Smooth muscle cell of the brain vasculature (primary cell): ENCODE data around the gene PPM1J.
A peak's percentile ranks its signal among the peaks of the same experiment; 100 is the strongest.

Experiments
- DNase-seq: peaks from one replicate; pipeline ENCODE4 v3.0.0-alpha.2; 2012; ENCODE audit warnings: low read depth, low spot score

PPM1J gene

GRCh38 chr1:112704391-112704933 lies 10.7 kb downstream of the PPM1J start:
- no peak for DNase-seq

- DNase-seq, result no peak
Observed at GRCh38 chr1:112703706-112704105, 11.4 kb downstream of the PPM1J start.

- no peak for DNase-seq
Observed at GRCh38 chr1:112702420-112703261, 12.5 kb downstream of the PPM1J start.

- DNase-seq, result no peak
Observed at GRCh38 chr1:112702067-112702395, 13.1 kb downstream of the PPM1J start.

- no peak for DNase-seq
Observed at GRCh38 chr1:112701227-112702066, 13.7 kb downstream of the PPM1J start.

- DNase-seq, result peak; percentile 98
Observed at GRCh38 chr1:112700290-112701226, 14.6 kb downstream of the PPM1J start.

GRCh38 chr1:112699425-112700144 lies 15.5 kb downstream of the PPM1J start:
- DNase-seq, result no peak

- no peak for DNase-seq
Observed at GRCh38 chr1:112698366-112699310, 16.5 kb downstream of the PPM1J start.

- no peak for DNase-seq
Observed at GRCh38 chr1:112697781-112698201, 17.3 kb downstream of the PPM1J start.

- DNase-seq, result no peak
Observed at GRCh38 chr1:112696578-112697314, 18.4 kb downstream of the PPM1J start.

GRCh38 chr1:112695276-112695675 lies 19.9 kb downstream of the PPM1J start:
- DNase-seq, result no peak

- no peak for DNase-seq
Observed at GRCh38 chr1:112694363-112694929, 20.7 kb downstream of the PPM1J start.

GRCh38 chr1:112693821-112694220 lies 21.3 kb downstream of the PPM1J start:
- no peak for DNase-seq

- DNase-seq, result no peak
Observed at GRCh38 chr1:112692681-112693080, 22.5 kb downstream of the PPM1J start.

GRCh38 chr1:112689842-112690237 lies 25.3 kb downstream of the PPM1J start:
- no peak for DNase-seq

- DNase-seq, result no peak
Observed at GRCh38 chr1:112689196-112689841, 25.8 kb downstream of the PPM1J start.

- DNase-seq, result no peak
Observed at GRCh38 chr1:112688781-112689193, 26.3 kb downstream of the PPM1J start.
